OCI-LY3 (cell line): ENCODE results near the gene DMTF1.

Experiments
- CTCF ChIP-seq: fragments of 200-600, 300-600 bp; sonication (generic); IDR thresholded peaks from 2 replicates; pipeline ENCODE4 v1.5.1; 2014; ENCODE audit warnings: antibody characterized with exemption, low read length, low read depth
- EZH2phosphoT487 ChIP-seq: fragments of 200-600 bp; shearing (Covaris generic); IDR thresholded peaks from 2 replicates; pipeline ENCODE4 v1.6.1; 2018; ENCODE audit warnings: antibody characterized with exemption, mixed run types, low read depth

- no peak for TF ChIP-seq CTCF
- no peak for TF ChIP-seq EZH2phosphoT487
Measured at GRCh38 chr7:87217983-87218653, 65.9 kb downstream of the DMTF1 start.
